A549 (cell line): ENCODE data around the gene HNRNPUL1.

Experiments
- CEBPB ChIP-seq, 2 experiments: fragments of >200 bp in 1 of 2; sonication (Bioruptor Twin) in 1 of 2; formaldehyde crosslinking in 1 of 2; IDR thresholded peaks; 2 replicates each; pipeline ENCODE4 v1.6.1; 2012 to 2016
- EP300 ChIP-seq, 2 experiments: fragments of >200 bp; sonication (Bioruptor Twin); formaldehyde crosslinking; IDR thresholded peaks; 2 replicates in 1 of 2; 3 replicates in 1 of 2; pipeline ENCODE4 v1.6.1; 2016 to 2017
- FOSL2 ChIP-seq, 2 experiments: fragments of 450-650 bp in 1 of 2; fragments of >200 bp in 1 of 2; sonication (Bioruptor Twin) in 1 of 2; formaldehyde crosslinking; IDR thresholded peaks; 2 replicates each; pipeline versions ENCODE4 v1.5.0 to v1.6.1; 2016 to 2020; ENCODE audit warnings: mild to moderate bottlenecking in 1 of 2, moderate library complexity in 1 of 2
- FOXS1 ChIP-seq: fragments of 250-450 bp; sonication (Bioruptor Pico); IDR thresholded peaks from 2 replicates; pipeline ENCODE4 v1.5.0; 2020; ENCODE audit warnings: mild to moderate bottlenecking, moderate library complexity
- MAFK ChIP-seq: fragments of 450-650 bp; IDR thresholded peaks from 2 replicates; pipeline ENCODE4 v1.6.1; 2014; ENCODE audit not compliant: partially characterized antibody
- NR3C1 ChIP-seq: fragments of >200 bp; sonication (Bioruptor Twin); formaldehyde crosslinking; IDR thresholded peaks from 3 replicates; pipeline ENCODE4 v1.6.1; 2017
- POLR2A ChIP-seq: IDR thresholded peaks from 2 replicates; pipeline ENCODE4 v1.6.1; 2012; ENCODE audit warnings: mild to moderate bottlenecking, low read length
- POLR2AphosphoS2 ChIP-seq: conservative IDR thresholded peaks from 2 replicates; pipeline ENCODE4 v1.6.1; 2012; ENCODE audit warnings: low read length, improper control_type of control experiment, inconsistent platforms
- REST ChIP-seq: fragments of 200-600 bp; sonication (generic); IDR thresholded peaks from 2 replicates; pipeline ENCODE4 v1.6.1; 2016; ENCODE audit warnings: antibody characterized with exemption, mild to moderate bottlenecking, moderate library complexity
- ZNF302 ChIP-seq: fragments of 250-450 bp; sonication (Bioruptor Pico); IDR thresholded peaks from 2 replicates; pipeline ENCODE4 v1.9.0; 2021; ENCODE audit warnings: inconsistent platforms, mild to moderate bottlenecking, moderate library complexity
- TF ChIP-seq, protein P1 (sequence below): fragments of >200 bp; sonication (Bioruptor Twin); formaldehyde crosslinking; IDR thresholded peaks from 3 replicates; pipeline ENCODE4 v1.5.1; 2016

DNA sequence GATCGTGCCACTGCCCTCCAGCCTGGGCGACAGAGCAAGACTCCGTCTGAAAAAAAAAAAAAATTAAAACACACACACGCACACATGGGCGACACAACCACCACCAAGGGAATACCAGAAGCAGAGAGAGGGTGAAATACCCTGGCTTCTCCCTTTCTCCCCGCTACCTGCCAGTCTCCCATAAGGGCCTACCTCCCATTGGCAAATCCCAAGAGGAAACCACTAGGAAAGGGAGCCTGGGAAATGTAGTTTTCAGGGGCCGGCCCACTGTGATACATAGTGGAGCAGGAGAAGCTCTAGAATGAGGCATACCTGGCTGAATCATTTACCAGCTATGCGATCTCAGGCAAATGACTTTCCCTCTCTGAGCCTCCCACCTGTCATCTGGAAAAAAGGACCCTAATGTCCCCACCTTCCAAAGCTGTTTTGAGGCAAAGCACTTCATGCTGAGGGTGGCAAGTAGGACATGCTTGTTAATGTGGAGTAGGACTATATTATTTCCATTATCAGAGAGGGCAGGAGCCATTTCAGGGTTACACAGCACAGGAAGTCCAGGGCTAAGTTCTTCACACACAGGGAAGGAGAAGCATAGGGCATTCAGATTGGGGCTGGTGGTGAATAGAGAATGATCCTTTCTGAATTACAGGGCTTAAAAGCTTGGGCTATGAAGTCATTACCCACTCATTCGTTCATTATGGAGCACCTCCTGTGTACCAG lies 14.3 kb upstream of the HNRNPUL1 start:
- TF ChIP-seq, protein P1, sequence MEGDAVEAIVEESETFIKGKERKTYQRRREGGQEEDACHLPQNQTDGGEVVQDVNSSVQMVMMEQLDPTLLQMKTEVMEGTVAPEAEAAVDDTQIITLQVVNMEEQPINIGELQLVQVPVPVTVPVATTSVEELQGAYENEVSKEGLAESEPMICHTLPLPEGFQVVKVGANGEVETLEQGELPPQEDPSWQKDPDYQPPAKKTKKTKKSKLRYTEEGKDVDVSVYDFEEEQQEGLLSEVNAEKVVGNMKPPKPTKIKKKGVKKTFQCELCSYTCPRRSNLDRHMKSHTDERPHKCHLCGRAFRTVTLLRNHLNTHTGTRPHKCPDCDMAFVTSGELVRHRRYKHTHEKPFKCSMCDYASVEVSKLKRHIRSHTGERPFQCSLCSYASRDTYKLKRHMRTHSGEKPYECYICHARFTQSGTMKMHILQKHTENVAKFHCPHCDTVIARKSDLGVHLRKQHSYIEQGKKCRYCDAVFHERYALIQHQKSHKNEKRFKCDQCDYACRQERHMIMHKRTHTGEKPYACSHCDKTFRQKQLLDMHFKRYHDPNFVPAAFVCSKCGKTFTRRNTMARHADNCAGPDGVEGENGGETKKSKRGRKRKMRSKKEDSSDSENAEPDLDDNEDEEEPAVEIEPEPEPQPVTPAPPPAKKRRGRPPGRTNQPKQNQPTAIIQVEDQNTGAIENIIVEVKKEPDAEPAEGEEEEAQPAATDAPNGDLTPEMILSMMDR: no peak
- TF ChIP-seq FOXS1 (CRISPR knock-in tag): no peak
- no peak for TF ChIP-seq NR3C1
- no peak for TF ChIP-seq EP300 (IDR thresholded peaks at IDR 0.05)
- no peak for TF ChIP-seq POLR2A
- no peak for TF ChIP-seq MAFK
- no peak for TF ChIP-seq FOSL2 (IDR thresholded peaks at IDR 0.05)
- TF ChIP-seq FOSL2 (CRISPR knock-in tag; IDR thresholded peaks at IDR 0.05): no peak
- no peak for TF ChIP-seq REST
- no peak for TF ChIP-seq CEBPB (IDR thresholded peaks at IDR 0.05)
- TF ChIP-seq ZNF302: no peak
- TF ChIP-seq POLR2AphosphoS2: no peak
